ENCODE results near the gene CA5B.
"Not testable (repeated sequence)": the region's sequence is repeated elsewhere in the genome, so short reads cannot be mapped to it uniquely, and the experiment has no call there.

The CA5B gene

GRCh38 chrX:15737959-15738902, at the start of gene CA5B:
TSS of gene CA5B (plus strand) at chrX:15738270. CDS start at chrX:15750024, 11,754 bp downstream.
- no peak within 1 kb of the TSS for H3K27ac ChIP-seq (ENCODE audit: low read depth, low read length)
- no peaks in the 10 kb centered on the region for H3K36me3 ChIP-seq (ENCODE audit: control insufficient read depth, insufficient read depth, low read length)
- H3K4me1 ChIP-seq (ENCODE audit: control insufficient read depth, insufficient read depth, low read length), result peaks cover 15% of the 10 kb centered on the region
- H3K27me3 ChIP-seq (ENCODE audit: control insufficient read depth, insufficient read depth, low read length), result peaks cover 19% of the 10 kb centered on the region
- H3K9ac ChIP-seq (ENCODE audit: low read depth, low read length), result peak within 1 kb of the TSS; percentile 34
- no peaks in the 10 kb centered on the region for H3K9me3 ChIP-seq (ENCODE audit: control insufficient read depth, insufficient read depth, low read length)
- peak within 1 kb of the TSS; percentile 87 for H3K4me3 ChIP-seq (ENCODE audit: low read depth, low read length)

- Histone ChIP-seq H3K4me3 (ENCODE audit: low read depth, low read length) (no peak overlapping the region), H3K27me3 (ENCODE audit: control insufficient read depth, insufficient read depth, low read length) (no peaks in the 10 kb centered on the region), H3K36me3 (ENCODE audit: control insufficient read depth, insufficient read depth, low read length) (peaks cover 66% of the 10 kb centered on the region), H3K27ac (ENCODE audit: low read depth, low read length) (no peak overlapping the region), H3K9ac (ENCODE audit: low read depth, low read length) (no peak overlapping the region), H3K9me3 (ENCODE audit: control insufficient read depth, insufficient read depth, low read length) (no peaks in the 10 kb centered on the region), H3K4me1 (ENCODE audit: control insufficient read depth, insufficient read depth, low read length) (no peaks in the 10 kb centered on the region)
Measured at GRCh38 chrX:15694941-15695451, 43.1 kb upstream of the CA5B start.

GRCh38 chrX:15696516-15696915, 41.6 kb upstream of the CA5B start:
- Histone ChIP-seq H3K9me3 (ENCODE audit: control insufficient read depth, insufficient read depth, low read length) (no peaks in the 10 kb centered on the region), H3K9ac (ENCODE audit: low read depth, low read length) (no peak overlapping the region), H3K4me1 (ENCODE audit: control insufficient read depth, insufficient read depth, low read length) (no peaks in the 10 kb centered on the region), H3K27me3 (ENCODE audit: control insufficient read depth, insufficient read depth, low read length) (no peaks in the 10 kb centered on the region), H3K36me3 (ENCODE audit: control insufficient read depth, insufficient read depth, low read length) (peaks cover 63% of the 10 kb centered on the region), H3K4me3 (ENCODE audit: low read depth, low read length) (no peak overlapping the region), H3K27ac (ENCODE audit: low read depth, low read length) (no peak overlapping the region)

GRCh38 chrX:15702488-15703371, 35.3 kb upstream of the CA5B start:
- no peak overlapping the region for H3K4me3 ChIP-seq (ENCODE audit: low read depth, low read length)

GRCh38 chrX:15703809-15704208, 34.3 kb upstream of the CA5B start:
- not testable (repeated sequence) for H3K27me3 ChIP-seq (ENCODE audit: control insufficient read depth, insufficient read depth, low read length); H3K27ac ChIP-seq (ENCODE audit: low read depth, low read length)

More at GRCh38 chrX:15702488-15703371, 35.3 kb upstream of the CA5B start:
- Histone ChIP-seq H3K9ac (ENCODE audit: low read depth, low read length) (no peak overlapping the region), H3K9me3 (ENCODE audit: control insufficient read depth, insufficient read depth, low read length) (no peaks in the 10 kb centered on the region), H3K36me3 (ENCODE audit: control insufficient read depth, insufficient read depth, low read length) (peaks cover 20% of the 10 kb centered on the region), H3K27me3 (ENCODE audit: control insufficient read depth, insufficient read depth, low read length) (no peaks in the 10 kb centered on the region), H3K27ac (ENCODE audit: low read depth, low read length) (no peak overlapping the region), H3K4me1 (ENCODE audit: control insufficient read depth, insufficient read depth, low read length) (peaks cover 6% of the 10 kb centered on the region; the same call in 1 of the 2 replicates)

GRCh38 chrX:15704273-15704672, 33.8 kb upstream of the CA5B start:
- H3K4me3 ChIP-seq (ENCODE audit: low read depth, low read length); H3K4me1 ChIP-seq (ENCODE audit: control insufficient read depth, insufficient read depth, low read length); H3K27ac ChIP-seq (ENCODE audit: low read depth, low read length); H3K9ac ChIP-seq (ENCODE audit: low read depth, low read length); H3K9me3 ChIP-seq (ENCODE audit: control insufficient read depth, insufficient read depth, low read length); H3K27me3 ChIP-seq (ENCODE audit: control insufficient read depth, insufficient read depth, low read length): not testable (repeated sequence)
- H3K36me3 ChIP-seq (ENCODE audit: control insufficient read depth, insufficient read depth, low read length), result peaks cover 14% of the 10 kb centered on the region; the same call in 1 of the 2 replicates

More at GRCh38 chrX:15703809-15704208, 34.3 kb upstream of the CA5B start:
- not testable (repeated sequence) for H3K9ac ChIP-seq (ENCODE audit: low read depth, low read length); H3K9me3 ChIP-seq (ENCODE audit: control insufficient read depth, insufficient read depth, low read length); H3K4me1 ChIP-seq (ENCODE audit: control insufficient read depth, insufficient read depth, low read length); H3K4me3 ChIP-seq (ENCODE audit: low read depth, low read length)
- peaks cover 14% of the 10 kb centered on the region; the same call in 1 of the 2 replicates for H3K36me3 ChIP-seq (ENCODE audit: control insufficient read depth, insufficient read depth, low read length)

GRCh38 chrX:15714529-15714928, 23.5 kb upstream of the CA5B start:
- Histone ChIP-seq H3K4me3 (ENCODE audit: low read depth, low read length) (no peak overlapping the region), H3K36me3 (ENCODE audit: control insufficient read depth, insufficient read depth, low read length) (no peaks in the 10 kb centered on the region), H3K27ac (ENCODE audit: low read depth, low read length) (no peak overlapping the region), H3K4me1 (ENCODE audit: control insufficient read depth, insufficient read depth, low read length) (peaks cover 14% of the 10 kb centered on the region), H3K27me3 (ENCODE audit: control insufficient read depth, insufficient read depth, low read length) (0 out of 2 replicates have a peak, but pooled peaks cover 10% of the 10 kb centered on the region), H3K9me3 (ENCODE audit: control insufficient read depth, insufficient read depth, low read length) (no peaks in the 10 kb centered on the region), H3K9ac (ENCODE audit: low read depth, low read length) (no peak overlapping the region)

GRCh38 chrX:15718283-15718970, 19.6 kb upstream of the CA5B start:
- Histone ChIP-seq H3K9ac (ENCODE audit: low read depth, low read length) (no peak overlapping the region), H3K4me3 (ENCODE audit: low read depth, low read length) (no peak overlapping the region), H3K36me3 (ENCODE audit: control insufficient read depth, insufficient read depth, low read length) (no peaks in the 10 kb centered on the region), H3K9me3 (ENCODE audit: control insufficient read depth, insufficient read depth, low read length) (no peaks in the 10 kb centered on the region), H3K27ac (ENCODE audit: low read depth, low read length) (peak overlapping the region; percentile 6), H3K27me3 (ENCODE audit: control insufficient read depth, insufficient read depth, low read length) (0 out of 2 replicates have a peak, but pooled peaks cover 7% of the 10 kb centered on the region), H3K4me1 (ENCODE audit: control insufficient read depth, insufficient read depth, low read length) (peaks cover 17% of the 10 kb centered on the region)

GRCh38 chrX:15719324-15719968, 18.6 kb upstream of the CA5B start:
- Histone ChIP-seq H3K4me3 (ENCODE audit: low read depth, low read length) (no peak overlapping the region), H3K9me3 (ENCODE audit: control insufficient read depth, insufficient read depth, low read length) (no peaks in the 10 kb centered on the region), H3K36me3 (ENCODE audit: control insufficient read depth, insufficient read depth, low read length) (no peaks in the 10 kb centered on the region), H3K4me1 (ENCODE audit: control insufficient read depth, insufficient read depth, low read length) (peaks cover 17% of the 10 kb centered on the region), H3K9ac (ENCODE audit: low read depth, low read length) (no peak overlapping the region), H3K27me3 (ENCODE audit: control insufficient read depth, insufficient read depth, low read length) (0 out of 2 replicates have a peak, but pooled peaks cover 6% of the 10 kb centered on the region), H3K27ac (ENCODE audit: low read depth, low read length) (no peak overlapping the region)

- Histone ChIP-seq H3K4me1 (ENCODE audit: control insufficient read depth, insufficient read depth, low read length) (peaks cover 17% of the 10 kb centered on the region), H3K27me3 (ENCODE audit: control insufficient read depth, insufficient read depth, low read length) (no peaks in the 10 kb centered on the region), H3K27ac (ENCODE audit: low read depth, low read length) (no peak overlapping the region), H3K9ac (ENCODE audit: low read depth, low read length) (no peak overlapping the region), H3K36me3 (ENCODE audit: control insufficient read depth, insufficient read depth, low read length) (no peaks in the 10 kb centered on the region), H3K9me3 (ENCODE audit: control insufficient read depth, insufficient read depth, low read length) (no peaks in the 10 kb centered on the region), H3K4me3 (ENCODE audit: low read depth, low read length) (no peak overlapping the region)
Measured at GRCh38 chrX:15721911-15722310, 16.2 kb upstream of the CA5B start.
